Left lung (tissue), 10 donors: Measurements from ENCODE around the gene GPR15LG. TPM values are rescaled to one million over a fixed set of nuclear protein-coding genes. Genes with fewer than 3 reads are reported as not detected.
"Not testable (repeated sequence)": the region's sequence is repeated elsewhere in the genome, so short reads cannot be mapped to it uniquely, and the experiment has no call there.

ENCODE experiments used
- ATAC-seq: fragments of 200-7000 bp; cut with Tn5 transposase; one replicate; pipeline ENCODE4 v1.9.1; 2020; ENCODE audit warnings: moderate library complexity
- DNase-seq, 4 donors: peaks; one replicate each; pipeline ENCODE4 v3.0.0-alpha.2; 2013 to 2020
- H3K27ac ChIP-seq, 2 donors: fragments of 200-600 bp; sonication (generic) in 1 of 2; one replicate each; pipeline versions ENCODE4 v1.5.0 to v1.8.0; 2020 to 2021
- H3K27me3 ChIP-seq, 2 donors: fragments of 200-600 bp; sonication (generic) in 1 of 2; one replicate each; pipeline versions ENCODE4 v1.5.0 to v1.8.0; 2020 to 2021
- H3K36me3 ChIP-seq, 2 donors: fragments of 200-600 bp; sonication (generic) in 1 of 2; one replicate each; pipeline versions ENCODE4 v1.5.0 to v1.8.0; 2020 to 2021
- H3K4me1 ChIP-seq, 2 donors: fragments of 200-600 bp; one replicate each; pipeline ENCODE4 v1.8.0; 2021
- H3K4me3 ChIP-seq, 2 donors: fragments of 200-600 bp; sonication (generic) in 1 of 2; one replicate each; pipeline versions ENCODE4 v1.5.0 to v1.8.0; 2020 to 2021; ENCODE audit warnings: mild to moderate bottlenecking in 1 of 2
- H3K9me3 ChIP-seq, 2 donors: fragments of 200-600 bp; sonication (generic) in 1 of 2; one replicate each; pipeline versions ENCODE4 v1.5.0 to v1.8.0; 2020 to 2021
- CTCF ChIP-seq, 2 donors: fragments of 200-600 bp; sonication (generic) in 1 of 2; IDR thresholded peaks; one replicate each; pipeline versions ENCODE4 v1.5.0 to v1.8.0; 2021; ENCODE audit warnings: antibody characterized with exemption in 2 of 2
- intact Hi-C, 2 donors: fragments of 100-400 bp; cut with DNase I; formaldehyde crosslinking; loops; one replicate each; pipeline versions ENCODE4 v1.11.2 to v1.14.2; 2022
- polyA plus RNA-seq, 6 donors: library from polyadenylated mRNA; unstranded; fragments of 120-200 nt; gene quantifications; one replicate each; pipeline ENCODE4 v1.2.1, GENCODE V29; 2013; ENCODE audit not compliant: insufficient read length in 6 of 6
- total RNA-seq, 2 donors: library from RNA; stranded (reverse); fragmentation: NEBNext Ultra II Directional; extraction: Animal tissue kit (Norgen Biotek cat#: 25700); gene quantifications; one replicate each; pipeline ENCODE4 v1.2.1, GENCODE V29; 2021
- donor health status: DM: no; HTN: yes; CAD: no.
- donor health status: DM: no; HTN: no; CAD: no.

Gene GPR15LG
- total and polyA plus RNA-seq, 8 donors = not detected

GRCh38 chr10:84148006-84148597 is 25.5 kb upstream of the GPR15LG start:
- H3K9me3 ChIP-seq, H3K27me3 ChIP-seq, H3K4me3 ChIP-seq, H3K4me1 ChIP-seq, intact Hi-C loops, H3K27ac ChIP-seq: not testable (repeated sequence)
- DNase-seq (peak in 1 of 4 donors; percentile 24), ATAC-seq (peak; percentile 77)
- H3K36me3 ChIP-seq = peaks cover 7 to 96% of the 10 kb centered on the region in 2 donors
- peak; percentile 60 to 62 for TF ChIP-seq CTCF (IDR thresholded peaks at IDR 0.05)

- Histone ChIP-seq H3K4me1 (no peaks in the 10 kb centered on the region), H3K27me3 (no peaks in the 10 kb centered on the region), H3K36me3 (peaks cover 5 to 96% of the 10 kb centered on the region in 2 donors), H3K27ac (no peak overlapping the region), H3K4me3 (no peak overlapping the region), H3K9me3 (no peaks in the 10 kb centered on the region)
- intact Hi-C loops = no loop called here
- DNase-seq (no peak), ATAC-seq (no peak)
- no peak for TF ChIP-seq CTCF (IDR thresholded peaks at IDR 0.05)
These were observed 23.7 kb upstream of the GPR15LG start for GRCh38 chr10:84149854-84150253.

- Histone ChIP-seq H3K4me3 (no peak overlapping the region), H3K4me1 (peaks cover 0 to 8% of the 10 kb centered on the region in 2 donors), H3K9me3 (no peaks in the 10 kb centered on the region), H3K36me3 (peaks cover 0 to 75% of the 10 kb centered on the region in 2 donors), H3K27ac (no peak overlapping the region), H3K27me3 (no peaks in the 10 kb centered on the region)
- intact Hi-C loops = no loop called here
- ATAC-seq (no peak), DNase-seq (no peak)
- no peak for TF ChIP-seq CTCF (IDR thresholded peaks at IDR 0.05)
These were observed 20.8 kb upstream of the GPR15LG start for GRCh38 chr10:84152769-84153168.

- H3K36me3 ChIP-seq = peaks cover 0 to 51% of the 10 kb centered on the region in 2 donors
- TF ChIP-seq CTCF (IDR thresholded peaks at IDR 0.05) = no peak
- H3K4me3 ChIP-seq = no peak overlapping the region
- H3K27ac ChIP-seq = no peak overlapping the region
- intact Hi-C loops = no loop called here
- DNase-seq (no peak), ATAC-seq (no peak)
- H3K9me3 ChIP-seq = no peaks in the 10 kb centered on the region
- H3K4me1 ChIP-seq = peaks cover 0 to 21% of the 10 kb centered on the region in 2 donors
- H3K27me3 ChIP-seq = no peaks in the 10 kb centered on the region
These were observed 18.1 kb upstream of the GPR15LG start for GRCh38 chr10:84155521-84155920.

- intact Hi-C loops = no loop called here
- no peak for ATAC-seq
- peaks cover 0 to 46% of the 10 kb centered on the region in 2 donors for H3K36me3 ChIP-seq
- H3K9me3 ChIP-seq = no peaks in the 10 kb centered on the region
- no peak for TF ChIP-seq CTCF (IDR thresholded peaks at IDR 0.05)
- H3K27ac ChIP-seq = no peak overlapping the region
- DNase-seq = no peak
- H3K4me1 ChIP-seq = peaks cover 0 to 21% of the 10 kb centered on the region in 2 donors
- H3K4me3 ChIP-seq = no peak overlapping the region
- peaks cover 0 to 3% of the 10 kb centered on the region in 2 donors for H3K27me3 ChIP-seq
These were observed 17.6 kb upstream of the GPR15LG start for GRCh38 chr10:84156009-84156408.
